DMS 273 (cell line): ENCODE results near the gene MCL1.
"Not testable (repeated sequence)": the region's sequence is repeated elsewhere in the genome, so short reads cannot be mapped to it uniquely, and the experiment has no call there.

Experiments
- DNase-seq: peaks from one replicate; lab custom pipeline; 2025; ENCODE audit not compliant: unreplicated experiment; lab: John Stamatoyannopoulos, UW

Gene MCL1

GRCh38 chr1:150573648-150574071, 5.8 kb downstream of the MCL1 start:
- not testable (repeated sequence) for DNase-seq

- DNase-seq = peak; percentile 97
These were observed 6.3 kb downstream of the MCL1 start for GRCh38 chr1:150572918-150573647.

- DNase-seq = no peak
These were observed 10.8 kb downstream of the MCL1 start for GRCh38 chr1:150568594-150568966.

- peak; percentile 100 for DNase-seq
These were observed 11.5 kb downstream of the MCL1 start for GRCh38 chr1:150567717-150568593.

GRCh38 chr1:150567341-150567716, 12.1 kb downstream of the MCL1 start:
- DNase-seq = no peak

GRCh38 chr1:150566589-150567340, 12.6 kb downstream of the MCL1 start:
- no peak for DNase-seq

- DNase-seq = not testable (repeated sequence)
These were observed 14.0 kb downstream of the MCL1 start for GRCh38 chr1:150565240-150565991.

GRCh38 chr1:150564051-150564991, 15.1 kb downstream of the MCL1 start:
- DNase-seq = peak; percentile 98

GRCh38 chr1:150563340-150564038, 15.9 kb downstream of the MCL1 start:
- peak; percentile 100 for DNase-seq

- peak; percentile 97 for DNase-seq
These were observed 16.7 kb downstream of the MCL1 start for GRCh38 chr1:150562446-150563339.

- DNase-seq = peak; percentile 100
These were observed 17.4 kb downstream of the MCL1 start for GRCh38 chr1:150561974-150562445.

GRCh38 chr1:150561254-150561973, 18.0 kb downstream of the MCL1 start:
- peak; percentile 100 for DNase-seq

- DNase-seq = peak; percentile 100
These were observed 18.7 kb downstream of the MCL1 start for GRCh38 chr1:150560576-150561253.

GRCh38 chr1:150560011-150560438, 19.4 kb downstream of the MCL1 start:
- DNase-seq = peak; percentile 100

GRCh38 chr1:150559656-150560010, 19.8 kb downstream of the MCL1 start:
- no peak for DNase-seq

GRCh38 chr1:150558761-150559655, 20.4 kb downstream of the MCL1 start:
- no peak for DNase-seq
